Right lobe of liver (tissue), 6 donors: ENCODE results near the gene ANKLE2. TPM values are rescaled to one million over a fixed set of nuclear protein-coding genes. Genes with fewer than 3 reads are reported as not detected.

ENCODE experiments used
- ATAC-seq, 4 donors: fragments of 200-7000 bp; cut with Tn5 transposase; one replicate each; pipeline ENCODE4 v1.9.1; 2020; ENCODE audit warnings: mild to moderate bottlenecking in 4 of 4, moderate library complexity in 4 of 4
- DNase-seq, 3 donors: peaks; one replicate each; pipeline ENCODE4 v3.0.0-alpha.2; 2020
- H3K27ac ChIP-seq, 3 donors: fragments of 200-600 bp; one replicate each; pipeline ENCODE4 v1.8.0; 2022
- H3K27me3 ChIP-seq, 2 donors: fragments of 200-600 bp; one replicate each; pipeline ENCODE4 v1.8.0; 2022
- H3K36me3 ChIP-seq, 4 donors: fragments of 200-600 bp; sonication (generic) in 1 of 4; one replicate each; pipeline versions ENCODE4 v1.5.1 to v1.8.0; 2017 to 2022; ENCODE audit warnings: control low read depth in 1 of 4
- H3K4me1 ChIP-seq, 4 donors: fragments of 200-600 bp; sonication (generic) in 1 of 4; one replicate each; pipeline versions ENCODE4 v1.5.1 to v1.8.0; 2017 to 2022; ENCODE audit warnings: control low read depth in 1 of 4
- H3K4me3 ChIP-seq, 3 donors: fragments of 200-600 bp; one replicate each; pipeline ENCODE4 v1.8.0; 2022
- H3K9me3 ChIP-seq, 4 donors: fragments of 200-600 bp; sonication (generic) in 1 of 4; one replicate each; pipeline versions ENCODE4 v1.5.1 to v1.8.0; 2017 to 2022; ENCODE audit warnings: control low read depth in 1 of 4
- POLR2A ChIP-seq: fragments of 450-650 bp; IDR thresholded peaks from one replicate; pipeline ENCODE4 v1.6.1; 2017; ENCODE audit warnings: antibody characterized with exemption, mild to moderate bottlenecking
- WGBS: methylation state at CpG from one replicate; pipeline ENCODE4 v1.1.6; 2018; ENCODE audit warnings: low coverage, low lambda C conversion rate; ENCODE audit not compliant: insufficient coverage; ENCODE audit errors: missing lambda C conversion rate; 5-methylcytosine and 5-hydroxymethylcytosine counted together
- intact Hi-C, 2 donors: fragments of 100-400 bp; cut with DNase I; formaldehyde crosslinking; loops; one replicate each; pipeline versions ENCODE4 v1.11.2 to v1.14.1; 2022
- total RNA-seq, 6 experiments: library from RNA; depleted of rRNA in 2 of 6; stranded (reverse); fragments of >200 nt in 2 of 6; fragmentation: NEBNext Ultra II Directional in 3 of 6; extraction: Animal tissue kit (Norgen Biotek cat#: 25700) in 3 of 6; gene quantifications; one replicate each; pipeline versions ENCODE4 v1.1.0 to v1.2.4, GENCODE V29; 2016 to 2023
- TF ChIP-seq, protein P1 (sequence below), 4 donors: fragments of 200-600 bp in 3 of 4; fragments of 450-650 bp in 1 of 4; IDR thresholded peaks; one replicate each; pipeline versions ENCODE4 v1.5.1 to v1.8.0; 2016 to 2022; ENCODE audit warnings: antibody characterized with exemption in 4 of 4, mild to moderate bottlenecking in 2 of 4
- donor health status: DM: no; HTN: yes; CAD: no.
- donor health status: DM: no; HTN: no; CAD: no.
- donor health status: DM: no; HTN: no; CAD: no.
- donor health status: DM: no; HTN: yes; CAD: no.
- donor health status: DM: no; HTN: yes; CAD: no.

ANKLE2 gene
- total RNA-seq, 6 experiments from 2014 or later, result 13.9 to 25.1 (median 15.7) TPM

DNA sequence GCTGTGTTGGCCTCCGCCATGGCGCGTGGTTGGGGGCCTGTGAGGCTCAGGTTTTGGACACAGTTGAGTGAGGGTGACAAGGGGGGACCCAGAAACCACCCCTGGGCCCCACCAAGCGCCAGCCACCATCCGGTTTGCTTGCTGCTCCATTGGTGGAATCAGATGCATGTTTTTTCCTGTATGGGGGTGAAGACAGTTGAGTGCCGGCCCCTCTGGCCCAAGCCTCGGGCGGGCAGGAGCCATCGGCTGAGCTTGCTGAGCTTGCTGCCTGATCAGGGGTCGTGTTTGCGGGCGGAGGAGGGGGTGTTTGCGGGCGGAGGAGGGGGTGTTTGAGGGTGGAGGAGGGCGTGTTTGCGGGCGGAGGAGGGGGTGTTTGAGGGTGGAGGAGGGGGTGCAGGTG lies 44.6 kb downstream of the ANKLE2 start:
- peaks cover 0 to 5% (median 2%) of the 10 kb centered on the region in 4 donors for H3K4me1 ChIP-seq
- peaks cover 0 to 54% (median 9%) of the 10 kb centered on the region in 4 donors for H3K36me3 ChIP-seq
- H3K27ac ChIP-seq, result no peak overlapping the region
- WGBS, result 89% methylated on average over 12 of the region's 17 CpGs
- ATAC-seq (no peak), DNase-seq (no peak)
- no peaks in the 10 kb centered on the region for H3K27me3 ChIP-seq
- TF ChIP-seq POLR2A, result no peak
- TF ChIP-seq, protein P1, sequence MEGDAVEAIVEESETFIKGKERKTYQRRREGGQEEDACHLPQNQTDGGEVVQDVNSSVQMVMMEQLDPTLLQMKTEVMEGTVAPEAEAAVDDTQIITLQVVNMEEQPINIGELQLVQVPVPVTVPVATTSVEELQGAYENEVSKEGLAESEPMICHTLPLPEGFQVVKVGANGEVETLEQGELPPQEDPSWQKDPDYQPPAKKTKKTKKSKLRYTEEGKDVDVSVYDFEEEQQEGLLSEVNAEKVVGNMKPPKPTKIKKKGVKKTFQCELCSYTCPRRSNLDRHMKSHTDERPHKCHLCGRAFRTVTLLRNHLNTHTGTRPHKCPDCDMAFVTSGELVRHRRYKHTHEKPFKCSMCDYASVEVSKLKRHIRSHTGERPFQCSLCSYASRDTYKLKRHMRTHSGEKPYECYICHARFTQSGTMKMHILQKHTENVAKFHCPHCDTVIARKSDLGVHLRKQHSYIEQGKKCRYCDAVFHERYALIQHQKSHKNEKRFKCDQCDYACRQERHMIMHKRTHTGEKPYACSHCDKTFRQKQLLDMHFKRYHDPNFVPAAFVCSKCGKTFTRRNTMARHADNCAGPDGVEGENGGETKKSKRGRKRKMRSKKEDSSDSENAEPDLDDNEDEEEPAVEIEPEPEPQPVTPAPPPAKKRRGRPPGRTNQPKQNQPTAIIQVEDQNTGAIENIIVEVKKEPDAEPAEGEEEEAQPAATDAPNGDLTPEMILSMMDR (IDR thresholded peaks at IDR 0.05), result no peak
- no peak overlapping the region for H3K4me3 ChIP-seq
- H3K9me3 ChIP-seq, result no peaks in the 10 kb centered on the region
- intact Hi-C loops, result no loop called here

DNA sequence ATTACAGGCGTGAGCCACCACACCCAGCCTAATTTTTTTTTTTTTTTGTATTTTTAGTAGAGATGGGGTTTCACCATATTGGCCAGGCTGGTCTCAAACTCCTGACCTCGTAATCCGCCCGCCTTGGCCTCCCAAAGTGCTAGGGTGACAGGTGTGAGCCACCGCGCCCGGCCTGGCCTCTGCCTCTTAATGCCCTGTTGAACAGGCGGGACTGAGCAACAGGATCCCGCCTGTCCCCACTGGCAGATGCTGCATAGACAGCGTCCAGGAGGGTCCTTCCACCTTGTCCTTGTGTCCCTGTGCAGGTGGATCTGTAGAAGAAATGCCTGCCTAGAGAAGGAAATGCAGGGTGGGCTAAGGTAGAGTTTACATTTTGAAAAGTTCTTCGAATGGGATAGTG lies 45.3 kb downstream of the ANKLE2 start:
- H3K27me3 ChIP-seq, result no peaks in the 10 kb centered on the region
- WGBS, result 86% methylated on average over 9 of the region's 11 CpGs
- H3K4me1 ChIP-seq, result peaks cover 0 to 12% (median 2%) of the 10 kb centered on the region in 4 donors
- intact Hi-C loops, result no loop called here
- peaks cover 0 to 50% (median 9%) of the 10 kb centered on the region in 4 donors for H3K36me3 ChIP-seq
- H3K4me3 ChIP-seq, result no peak overlapping the region
- no peaks in the 10 kb centered on the region for H3K9me3 ChIP-seq
- H3K27ac ChIP-seq, result peak overlapping the region in 1 of 3 donors; percentile 48
- TF ChIP-seq, protein P1 (IDR thresholded peaks at IDR 0.05), result no peak
- no peak for TF ChIP-seq POLR2A
- ATAC-seq (no peak), DNase-seq (no peak)

DNA sequence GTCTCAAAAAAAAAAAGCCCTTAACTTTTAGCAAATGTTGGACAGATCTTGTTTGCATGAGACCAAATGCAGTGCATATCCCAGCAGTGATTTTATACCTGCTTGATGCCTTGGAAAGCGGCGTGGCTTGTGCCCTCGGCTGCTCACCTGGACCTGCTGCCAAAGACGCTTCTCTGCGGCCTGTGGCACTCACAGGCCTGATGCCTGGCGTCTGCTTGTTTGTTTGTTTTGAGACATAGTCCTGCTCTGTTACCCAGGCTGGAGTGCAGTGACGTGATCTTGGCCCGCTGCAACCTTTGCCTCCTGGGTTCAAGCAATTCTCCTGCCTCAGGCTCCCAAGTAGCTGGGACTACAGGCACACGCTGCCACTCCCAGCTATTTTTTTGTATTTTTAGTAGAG lies 45.8 kb downstream of the ANKLE2 start:
- intact Hi-C loops, result no loop called here
- ATAC-seq, result peak; percentile 84 to 93 (median 86)
- Histone ChIP-seq H3K4me1 (peaks cover 0 to 12% (median 2%) of the 10 kb centered on the region in 4 donors), H3K4me3 (no peak overlapping the region), H3K27ac (peak overlapping the region in 1 of 3 donors; percentile 48), H3K36me3 (peaks cover 0 to 47% (median 7%) of the 10 kb centered on the region in 4 donors), H3K27me3 (no peaks in the 10 kb centered on the region), H3K9me3 (no peaks in the 10 kb centered on the region)
- no peak for TF ChIP-seq POLR2A
- TF ChIP-seq, protein P1 (IDR thresholded peaks at IDR 0.05), result no peak
- 18% methylated on average over 5 of the region's 9 CpGs for WGBS
- peak; percentile 68 to 86 (median 80) for DNase-seq

DNA sequence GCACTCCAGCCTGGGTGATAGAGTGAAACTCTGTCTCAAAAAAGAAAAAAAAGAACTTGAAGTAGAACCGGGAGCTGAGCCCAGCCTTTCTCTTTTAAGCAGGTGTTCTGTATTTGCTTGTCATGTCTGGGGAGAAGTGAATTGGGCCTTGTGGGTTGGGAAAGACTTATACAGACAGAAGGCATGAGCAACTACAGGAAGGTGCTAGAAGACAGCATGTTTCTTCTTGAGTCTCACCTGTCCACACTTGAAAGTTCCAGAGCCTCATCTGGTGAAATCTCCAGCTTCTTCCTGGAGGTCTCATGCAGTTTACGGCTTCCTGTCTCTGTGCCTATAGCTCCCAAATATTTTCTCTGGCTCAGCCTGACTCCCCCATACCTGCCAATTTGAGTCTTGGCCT lies 48.5 kb downstream of the ANKLE2 start:
- intact Hi-C loops, result no loop called here
- H3K9me3 ChIP-seq, result no peaks in the 10 kb centered on the region
- H3K27ac ChIP-seq, result no peak overlapping the region
- H3K36me3 ChIP-seq, result peaks cover 0 to 27% (median 2%) of the 10 kb centered on the region in 4 donors
- H3K4me1 ChIP-seq, result peaks cover 0 to 12% (median 5%) of the 10 kb centered on the region in 4 donors
- no peaks in the 10 kb centered on the region for H3K27me3 ChIP-seq
- DNase-seq (no peak), ATAC-seq (no peak)
- no peak for TF ChIP-seq POLR2A
- TF ChIP-seq, protein P1 (IDR thresholded peaks at IDR 0.05), result no peak
- 72% methylated on average over 2 of the region's 2 CpGs for WGBS
- no peak overlapping the region for H3K4me3 ChIP-seq
